BLaER1 (cell line): ENCODE data around the gene RNF138.
"Not testable (repeated sequence)": the region's sequence is repeated elsewhere in the genome, so short reads cannot be mapped to it uniquely, and the experiment has no call there.

Source experiments
- H3K27ac ChIP-seq: shearing (Covaris generic); formaldehyde crosslinking; 2 replicates; pipeline ENCODE4 v1.8.1; 2022
- H3K27me3 ChIP-seq: shearing (Covaris generic); formaldehyde crosslinking; 2 replicates; pipeline ENCODE4 v1.8.1; 2022
- H3K36me3 ChIP-seq: shearing (Covaris generic); formaldehyde crosslinking; 2 replicates; pipeline ENCODE4 v1.8.1; 2022
- H3K4me1 ChIP-seq: shearing (Covaris generic); formaldehyde crosslinking; 2 replicates; pipeline ENCODE4 v1.8.1; 2022
- H3K4me2 ChIP-seq: shearing (Covaris generic); formaldehyde crosslinking; 2 replicates; pipeline ENCODE4 v1.8.1; 2022
- H3K4me3 ChIP-seq: shearing (Covaris generic); formaldehyde crosslinking; 2 replicates; pipeline ENCODE4 v1.8.1; 2022
- H3K9ac ChIP-seq: shearing (Covaris generic); formaldehyde crosslinking; 2 replicates; pipeline ENCODE4 v1.8.1; 2022
- H3K9me3 ChIP-seq: shearing (Covaris generic); formaldehyde crosslinking; 2 replicates; pipeline ENCODE4 v1.8.1; 2022
- H4K20me1 ChIP-seq: shearing (Covaris generic); formaldehyde crosslinking; 2 replicates; pipeline ENCODE4 v1.8.1; 2022
- Cebpa-rat ChIP-seq: shearing (Covaris generic); IDR thresholded peaks from 2 replicates; pipeline ENCODE4 v1.8.1; 2022

RNF138 gene

GRCh38 chr18:32072321-32072720, 19.4 kb upstream of the RNF138 start:
- Histone ChIP-seq H3K4me3 (no peak overlapping the region), H3K4me2 (no peak overlapping the region), H4K20me1 (no peaks in the 10 kb centered on the region), H3K9me3 (no peaks in the 10 kb centered on the region), H3K36me3 (peaks cover 48% of the 10 kb centered on the region), H3K4me1 (no peaks in the 10 kb centered on the region), H3K27ac (no peak overlapping the region), H3K27me3 (no peaks in the 10 kb centered on the region), H3K9ac (no peak overlapping the region)
- TF ChIP-seq Cebpa-rat, result no peak

GRCh38 chr18:32074206-32074605, 17.5 kb upstream of the RNF138 start:
- Histone ChIP-seq H3K4me1 (no peaks in the 10 kb centered on the region), H3K27ac (no peak overlapping the region), H4K20me1 (no peaks in the 10 kb centered on the region), H3K9ac (no peak overlapping the region), H3K4me3 (no peak overlapping the region), H3K27me3 (no peaks in the 10 kb centered on the region), H3K36me3 (peaks cover 33% of the 10 kb centered on the region), H3K9me3 (no peaks in the 10 kb centered on the region), H3K4me2 (no peak overlapping the region)
- TF ChIP-seq Cebpa-rat, result no peak

GRCh38 chr18:32078845-32079244, 12.8 kb upstream of the RNF138 start:
- Histone ChIP-seq H3K27ac (no peak overlapping the region), H3K9me3 (peaks cover 16% of the 10 kb centered on the region), H4K20me1 (no peaks in the 10 kb centered on the region), H3K4me3 (no peak overlapping the region), H3K9ac (no peak overlapping the region), H3K36me3 (peaks cover 10% of the 10 kb centered on the region), H3K4me2 (no peak overlapping the region), H3K27me3 (no peaks in the 10 kb centered on the region), H3K4me1 (peaks cover 23% of the 10 kb centered on the region)
- TF ChIP-seq Cebpa-rat, result no peak

- no peaks in the 10 kb centered on the region for H3K36me3 ChIP-seq
- TF ChIP-seq Cebpa-rat, result no peak
Observed at GRCh38 chr18:32081881-32082280, 9.8 kb upstream of the RNF138 start.

GRCh38 chr18:32083781-32084180, 7.9 kb upstream of the RNF138 start:
- Histone ChIP-seq H3K27me3 (no peaks in the 10 kb centered on the region), H3K4me3 (no peak overlapping the region), H3K9me3 (peaks cover 16% of the 10 kb centered on the region), H4K20me1 (no peaks in the 10 kb centered on the region), H3K4me1 (peaks cover 50% of the 10 kb centered on the region), H3K36me3 (no peaks in the 10 kb centered on the region), H3K9ac (no peak overlapping the region), H3K4me2 (peak overlapping the region; percentile 88; the same call in 1 of the 2 replicates), H3K27ac (0 out of 2 replicates have a peak overlapping the region, but pooled peaks have one; percentile 79)
- TF ChIP-seq Cebpa-rat, result no peak

More at GRCh38 chr18:32081881-32082280, 9.8 kb upstream of the RNF138 start:
- Histone ChIP-seq H3K4me1 (peaks cover 50% of the 10 kb centered on the region), H3K27me3 (no peaks in the 10 kb centered on the region), H3K27ac (no peak overlapping the region), H3K4me3 (no peak overlapping the region), H3K9ac (no peak overlapping the region), H3K9me3 (peaks cover 16% of the 10 kb centered on the region), H4K20me1 (no peaks in the 10 kb centered on the region), H3K4me2 (no peak overlapping the region)

- no peak overlapping the region for H3K9ac ChIP-seq
- H3K27ac ChIP-seq, result no peak overlapping the region
- H4K20me1 ChIP-seq, result no peaks in the 10 kb centered on the region
- no peak overlapping the region for H3K4me3 ChIP-seq
- no peak for TF ChIP-seq Cebpa-rat
- no peaks in the 10 kb centered on the region for H3K36me3 ChIP-seq
- H3K4me2 ChIP-seq, result no peak overlapping the region
- no peaks in the 10 kb centered on the region for H3K27me3 ChIP-seq
- peaks cover 49% of the 10 kb centered on the region for H3K4me1 ChIP-seq
- no peaks in the 10 kb centered on the region for H3K9me3 ChIP-seq
Observed at GRCh38 chr18:32086881-32087280, 4.8 kb upstream of the RNF138 start.

- not testable (repeated sequence) for H3K9me3 ChIP-seq, H3K27me3 ChIP-seq, H3K4me3 ChIP-seq, H3K36me3 ChIP-seq, H3K27ac ChIP-seq
- Histone ChIP-seq H3K9ac (peak overlapping the region; percentile 95; the same call in 1 of the 2 replicates), H4K20me1 (peaks cover 33% of the 10 kb centered on the region), H3K4me2 (peak overlapping the region; percentile 78), H3K4me1 (peaks cover 38% of the 10 kb centered on the region)
Observed at GRCh38 chr18:32090831-32091230, 843 bp upstream of the RNF138 start.

GRCh38 chr18:32091325-32091723, 350 bp upstream of the RNF138 start:
- no peak for TF ChIP-seq Cebpa-rat
- Histone ChIP-seq H3K4me2 (peak overlapping the region; percentile 78), H3K4me1 (peaks cover 38% of the 10 kb centered on the region), H3K9me3 (no peaks in the 10 kb centered on the region), H3K36me3 (peaks cover 15% of the 10 kb centered on the region), H3K9ac (peak overlapping the region; percentile 95), H3K4me3 (peak overlapping the region; percentile 98), H3K27me3 (no peaks in the 10 kb centered on the region), H3K27ac (peak overlapping the region; percentile 97), H4K20me1 (peaks cover 38% of the 10 kb centered on the region)

GRCh38 chr18:32092422-32093101, 888 bp downstream of the RNF138 start:
- H4K20me1 ChIP-seq, result peaks cover 51% of the 10 kb centered on the region

GRCh38 chr18:32093102-32093511, 1.4 kb downstream of the RNF138 start:
- no peak for TF ChIP-seq Cebpa-rat
- Histone ChIP-seq H3K36me3 (peaks cover 31% of the 10 kb centered on the region), H3K9me3 (no peaks in the 10 kb centered on the region), H3K4me2 (peak overlapping the region; percentile 86), H3K27me3 (no peaks in the 10 kb centered on the region), H3K4me1 (peaks cover 53% of the 10 kb centered on the region), H3K4me3 (peak overlapping the region; percentile 98), H3K27ac (peak overlapping the region; percentile 96), H3K9ac (peak overlapping the region; percentile 97), H4K20me1 (peaks cover 56% of the 10 kb centered on the region)

More at GRCh38 chr18:32092422-32093101, 888 bp downstream of the RNF138 start:
- H3K4me1 ChIP-seq, result peaks cover 49% of the 10 kb centered on the region
- no peaks in the 10 kb centered on the region for H3K27me3 ChIP-seq
- no peaks in the 10 kb centered on the region for H3K9me3 ChIP-seq
- H3K9ac ChIP-seq, result peak overlapping the region; percentile 97
- H3K4me2 ChIP-seq, result peak overlapping the region; percentile 86
- H3K27ac ChIP-seq, result peak overlapping the region; percentile 97
- TF ChIP-seq Cebpa-rat, result no peak
- peak overlapping the region; percentile 98 for H3K4me3 ChIP-seq
- peaks cover 26% of the 10 kb centered on the region for H3K36me3 ChIP-seq
